SK-N-MC (cell line): ENCODE measurements around the gene COL13A1.

Experiments used
- EZH2 ChIP-seq: fragments of 200-600 bp; sonication (generic); IDR thresholded peaks from one replicate; pipeline ENCODE4 v1.6.1; 2017; ENCODE audit warnings: antibody characterized with exemption
- FOXP2 ChIP-seq: optimal IDR thresholded peaks from 2 replicates; pipeline ENCODE3; 2011; ENCODE audit warnings: mild to moderate bottlenecking, moderate library complexity; ENCODE audit not compliant: insufficient read depth; ENCODE audit errors: extremely low read length, control extremely low read depth
- POLR2AphosphoS5 ChIP-seq: IDR thresholded peaks from 2 replicates; pipeline ENCODE4 v1.6.1; 2012; ENCODE audit warnings: mild to moderate bottlenecking, low read depth, low read length, borderline replicate concordance

DNA sequence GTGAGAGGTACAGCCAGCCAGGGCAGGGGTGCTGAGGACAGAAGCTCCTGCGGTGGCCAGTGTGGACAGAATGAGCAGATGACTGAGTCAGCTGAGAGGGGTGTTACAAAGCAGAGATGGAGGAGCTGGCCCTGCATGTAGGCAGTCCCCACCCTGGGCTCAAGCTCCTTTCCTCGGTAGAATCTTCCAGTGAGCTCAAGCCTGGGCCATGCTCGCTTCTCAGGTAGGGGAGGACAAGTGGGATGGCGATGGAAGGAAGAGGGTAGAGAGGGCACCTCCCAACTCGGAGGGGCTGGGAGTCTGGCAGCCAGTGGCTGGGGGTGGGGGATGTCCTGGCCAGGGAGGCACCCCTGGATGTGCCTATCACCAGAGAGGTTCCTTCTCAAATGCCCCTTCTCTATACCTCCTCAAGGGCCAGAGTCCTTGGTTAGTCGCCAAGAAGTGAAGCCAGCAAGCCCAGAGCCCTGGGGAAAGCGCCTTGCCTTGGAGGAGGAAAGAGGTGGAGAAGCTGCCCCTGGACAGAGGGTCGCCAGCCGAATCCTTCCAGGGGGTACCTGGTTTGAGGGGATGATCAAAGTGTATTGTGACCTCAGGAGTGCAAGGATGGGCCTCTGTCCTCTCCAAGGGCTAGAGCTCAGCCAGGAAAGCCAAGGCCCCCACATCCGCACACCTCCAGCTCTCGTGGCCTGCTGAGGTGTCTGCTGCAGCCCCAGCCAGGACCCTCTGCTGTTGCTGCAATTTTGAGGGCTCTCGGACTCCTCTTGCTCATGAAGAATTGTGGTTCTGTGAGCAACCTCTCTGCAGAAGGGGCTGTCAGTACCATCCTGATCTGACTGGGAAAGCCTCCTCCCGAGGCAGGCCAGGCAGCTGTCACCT, 162.4 kb downstream of the COL13A1 start:
- TF ChIP-seq EZH2 (no peak), POLR2AphosphoS5 (no peak), FOXP2 (no peak)
